DOHH2 (cell line): ENCODE data around the gene SMIM10L2A.

Experiments
- H3F3A ChIP-seq: fragments of 200-600 bp; sonication (generic), shearing (Covaris generic); 2 replicates; pipeline ENCODE4 v1.6.0; 2016; ENCODE audit warnings: antibody characterized with exemption, mild to moderate bottlenecking; ENCODE audit not compliant: control insufficient read depth, insufficient read depth
- H3K27ac ChIP-seq: fragments of 200-600 bp; sonication (generic); 2 replicates; pipeline ENCODE4 v1.5.1; 2014; ENCODE audit warnings: low read depth, mild to moderate bottlenecking, low read length, moderate library complexity
- H3K27me3 ChIP-seq: fragments of 200-600 bp; sonication (generic); 2 replicates; pipeline ENCODE4 v1.6.1; 2014; ENCODE audit warnings: mild to moderate bottlenecking, low read length, mixed read lengths; ENCODE audit not compliant: control insufficient read depth
- H3K36me3 ChIP-seq: fragments of 200-600 bp; sonication (generic); 2 replicates; pipeline ENCODE4 v1.6.1; 2014; ENCODE audit warnings: mild to moderate bottlenecking, low read length, moderate library complexity, mixed read lengths; ENCODE audit not compliant: control insufficient read depth
- H3K4me1 ChIP-seq: fragments of 200-600 bp; sonication (generic); 2 replicates; pipeline ENCODE4 v1.6.1; 2014; ENCODE audit warnings: mild to moderate bottlenecking, low read length, mixed read lengths; ENCODE audit not compliant: control insufficient read depth
- H3K4me2 ChIP-seq: fragments of 200-600 bp; sonication (generic); 2 replicates; pipeline ENCODE4 v1.6.0; 2014; ENCODE audit warnings: mild to moderate bottlenecking, low read length, moderate library complexity
- H3K4me3 ChIP-seq: fragments of 200-600 bp; sonication (generic); 2 replicates; pipeline ENCODE4 v1.5.1; 2014; ENCODE audit warnings: mild to moderate bottlenecking, low read length, mixed read lengths
- H3K79me2 ChIP-seq: fragments of 200-600 bp; sonication (generic); 2 replicates; pipeline ENCODE4 v1.6.1; 2014; ENCODE audit warnings: mild to moderate bottlenecking, low read length, mixed read lengths; ENCODE audit not compliant: control insufficient read depth
- H3K9me2 ChIP-seq: fragments of 200-600 bp; sonication (generic); replicated peaks from 2 replicates; pipeline ENCODE4 v1.6.1; 2014; ENCODE audit warnings: mild to moderate bottlenecking, low read length, mixed read lengths; ENCODE audit not compliant: control insufficient read depth
- H3K9me3 ChIP-seq: fragments of 200-600 bp; sonication (generic); 2 replicates; pipeline ENCODE4 v1.6.1; 2014; ENCODE audit warnings: antibody characterized with exemption, low read length, mixed read lengths; ENCODE audit not compliant: control insufficient read depth, insufficient read depth
- H4K20me1 ChIP-seq: fragments of 200-600 bp; sonication (generic); 2 replicates; pipeline ENCODE4 v1.6.0; 2014; ENCODE audit warnings: low read depth, mild to moderate bottlenecking, antibody characterized with exemption, low read length, moderate library complexity; ENCODE audit not compliant: control insufficient read depth, insufficient read depth
- CTCF ChIP-seq: fragments of 200-600 bp; sonication (generic); IDR thresholded peaks from one replicate; pipeline ENCODE4 v1.5.1; 2014; ENCODE audit warnings: antibody characterized with exemption, mild to moderate bottlenecking, low read depth, low read length; ENCODE audit not compliant: poor library complexity, severe bottlenecking
- EZH2phosphoT487 ChIP-seq: fragments of 200-600 bp; sonication (generic); IDR thresholded peaks from 2 replicates; pipeline ENCODE4 v1.6.1; 2017; ENCODE audit warnings: borderline replicate concordance, mild to moderate bottlenecking, antibody characterized with exemption, low read length, moderate library complexity, mixed read lengths

SMIM10L2A gene

GRCh38 chrX:135432453-135432852, 10.7 kb downstream of the SMIM10L2A start:
- H3K27me3 ChIP-seq: peaks cover 7% of the 10 kb centered on the region; the same call in 1 of the 2 replicates
- H3K79me2 ChIP-seq: no peaks in the 10 kb centered on the region
- H3K4me2 ChIP-seq: no peak overlapping the region
- H3K4me1 ChIP-seq: no peaks in the 10 kb centered on the region
- H3K9me3 ChIP-seq: no peaks in the 10 kb centered on the region
- H4K20me1 ChIP-seq: no peaks in the 10 kb centered on the region
- no peak overlapping the region for H3K4me3 ChIP-seq
- H3K36me3 ChIP-seq: no peaks in the 10 kb centered on the region
- no peaks in the 10 kb centered on the region for H3F3A ChIP-seq
- H3K9me2 ChIP-seq: no peaks in the 10 kb centered on the region
- no peak overlapping the region for H3K27ac ChIP-seq
- TF ChIP-seq EZH2phosphoT487 (no peak), CTCF (no peak)

GRCh38 chrX:135432881-135433521, 11.3 kb downstream of the SMIM10L2A start:
- Histone ChIP-seq H3K9me3 (no peaks in the 10 kb centered on the region), H3K79me2 (no peaks in the 10 kb centered on the region)

GRCh38 chrX:135433531-135434257, 11.9 kb downstream of the SMIM10L2A start:
- Histone ChIP-seq H3K27ac (no peak overlapping the region), H3K4me3 (no peak overlapping the region), H3K4me2 (no peak overlapping the region), H3F3A (no peaks in the 10 kb centered on the region), H3K9me3 (no peaks in the 10 kb centered on the region), H3K79me2 (no peaks in the 10 kb centered on the region), H3K27me3 (peaks cover 7% of the 10 kb centered on the region; the same call in 1 of the 2 replicates), H3K36me3 (no peaks in the 10 kb centered on the region), H4K20me1 (no peaks in the 10 kb centered on the region), H3K4me1 (no peaks in the 10 kb centered on the region), H3K9me2 (no peaks in the 10 kb centered on the region)
- no peak for TF ChIP-seq EZH2phosphoT487
- no peak for TF ChIP-seq CTCF

More at GRCh38 chrX:135432881-135433521, 11.3 kb downstream of the SMIM10L2A start:
- Histone ChIP-seq H3K4me2 (no peak overlapping the region), H3K4me1 (no peaks in the 10 kb centered on the region), H3K27ac (no peak overlapping the region), H3K36me3 (no peaks in the 10 kb centered on the region), H3K4me3 (no peak overlapping the region), H3K27me3 (peaks cover 7% of the 10 kb centered on the region; the same call in 1 of the 2 replicates), H4K20me1 (no peaks in the 10 kb centered on the region), H3K9me2 (no peaks in the 10 kb centered on the region), H3F3A (no peaks in the 10 kb centered on the region)
- no peak for TF ChIP-seq CTCF
- TF ChIP-seq EZH2phosphoT487: no peak
